Activated T-cell treated with anti-CD3 and anti-CD28 coated beads, Interleukin-2, amount 50 U/mL, for 24 hours (primary cell): ENCODE data around the gene TIMM50.

ENCODE experiments used
- DNase-seq: peaks from one replicate; pipeline ENCODE4 v3.0.0-alpha.2; 2020
- H3K27ac Mint-ChIP-seq: 2 replicates; pipeline ENCODE4 v1.8.0; 2020; ENCODE audit warnings: mild to moderate bottlenecking, mixed read lengths
- H3K27me3 Mint-ChIP-seq: 2 replicates; pipeline ENCODE4 v1.8.0; 2020; ENCODE audit warnings: mixed read lengths
- H3K36me3 Mint-ChIP-seq: 2 replicates; pipeline ENCODE4 v1.8.0; 2020; ENCODE audit warnings: low read depth, mixed read lengths
- H3K4me1 Mint-ChIP-seq: 2 replicates; pipeline ENCODE4 v1.8.0; 2020; ENCODE audit warnings: low read depth, mixed read lengths
- H3K4me3 Mint-ChIP-seq: 2 replicates; pipeline ENCODE4 v1.8.0; 2020; ENCODE audit warnings: mild to moderate bottlenecking, moderate library complexity, mixed read lengths
- H3K9me3 Mint-ChIP-seq: 2 replicates; pipeline ENCODE4 v1.8.0; 2020; ENCODE audit warnings: mixed read lengths

Gene TIMM50

DNA sequence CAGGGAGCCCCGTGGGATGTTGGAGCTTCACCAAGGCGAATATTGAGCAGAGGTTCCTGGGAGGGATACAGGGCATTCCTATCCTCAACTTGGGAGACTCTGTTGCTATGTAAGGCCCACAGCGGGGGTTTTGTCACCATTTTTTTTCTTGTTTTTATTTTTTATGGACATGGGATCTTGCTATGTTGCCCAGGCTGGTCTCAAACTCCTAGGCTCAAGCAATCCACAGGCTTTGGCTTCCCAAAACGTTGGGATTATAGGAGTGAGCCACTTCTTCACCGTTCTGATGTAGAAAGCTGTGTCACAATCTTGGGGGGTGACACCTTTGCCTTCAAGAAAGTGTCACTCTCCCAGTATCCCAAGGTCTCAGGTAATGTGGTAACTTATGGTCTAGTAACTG, 20.7 kb downstream of the TIMM50 start:
- H3K27ac Mint-ChIP-seq, result no peak overlapping the region
- H3K9me3 Mint-ChIP-seq, result no peaks in the 10 kb centered on the region
- H3K4me3 Mint-ChIP-seq, result no peak overlapping the region
- H3K4me1 Mint-ChIP-seq, result peaks cover 25% of the 10 kb centered on the region
- no peak for DNase-seq
- H3K36me3 Mint-ChIP-seq, result no peaks in the 10 kb centered on the region
- peaks cover 82% of the 10 kb centered on the region for H3K27me3 Mint-ChIP-seq

DNA sequence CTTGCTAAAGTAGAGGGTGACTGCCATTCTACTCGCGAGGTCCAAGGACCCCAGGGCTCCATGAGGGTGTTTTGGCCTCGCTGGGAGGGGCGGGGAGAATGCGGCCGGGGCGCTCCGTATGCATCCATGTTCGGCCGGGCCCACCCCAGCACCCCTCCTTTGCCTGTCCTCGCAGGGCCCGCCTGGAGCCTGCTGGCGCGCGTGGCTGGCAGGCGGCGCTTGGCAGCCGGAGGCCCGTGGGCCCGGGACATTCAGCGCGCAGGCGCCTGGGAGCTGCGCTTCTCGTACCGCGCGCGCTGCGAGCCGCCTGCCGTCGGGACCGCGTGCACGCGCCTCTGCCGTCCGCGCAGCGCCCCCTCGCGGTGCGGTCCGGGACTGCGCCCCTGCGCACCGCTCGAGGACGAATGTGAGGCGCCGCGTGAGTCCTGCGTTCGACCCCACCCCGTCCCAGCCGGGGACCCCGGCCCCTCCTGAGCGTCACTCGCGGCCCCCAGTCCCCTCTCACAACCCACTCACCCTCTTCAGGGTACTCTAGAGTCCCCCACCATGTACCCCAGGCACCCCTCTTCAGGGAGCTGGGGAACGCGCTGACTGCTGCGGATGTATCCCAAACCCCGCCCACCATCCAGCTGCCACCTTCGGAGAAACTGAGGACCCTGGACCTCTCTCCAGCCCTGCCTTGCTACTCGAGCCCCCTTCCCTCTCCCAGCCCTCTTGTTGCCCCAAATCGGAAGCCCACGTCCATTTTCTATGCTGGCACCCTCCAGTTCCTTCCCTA, 22.2 kb downstream of the TIMM50 start:
- peak; percentile 88 for DNase-seq
- no peaks in the 10 kb centered on the region for H3K9me3 Mint-ChIP-seq
- H3K36me3 Mint-ChIP-seq, result no peaks in the 10 kb centered on the region
- H3K27me3 Mint-ChIP-seq, result peaks cover 81% of the 10 kb centered on the region
- H3K27ac Mint-ChIP-seq, result no peak overlapping the region
- H3K4me3 Mint-ChIP-seq, result no peak overlapping the region
- H3K4me1 Mint-ChIP-seq, result peaks cover 34% of the 10 kb centered on the region

DNA sequence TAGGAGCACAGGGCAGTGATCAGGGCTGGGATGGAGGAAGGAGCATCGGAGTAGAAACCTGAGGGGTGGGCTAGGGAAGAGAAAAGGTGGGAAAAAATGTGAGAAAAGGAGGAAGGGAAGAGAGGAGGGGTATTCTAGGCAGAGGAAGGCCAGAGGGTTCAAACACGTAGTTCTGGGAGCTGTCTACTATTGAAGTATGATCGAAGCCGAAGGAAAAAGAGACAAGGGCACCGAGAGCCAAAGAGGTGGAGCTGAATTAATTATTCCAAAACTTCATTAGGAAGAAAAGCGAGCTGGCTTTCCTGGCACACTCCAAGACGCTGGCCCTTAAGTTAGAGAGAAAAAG, 25.9 kb downstream of the TIMM50 start:
- no peak overlapping the region for H3K4me3 Mint-ChIP-seq
- DNase-seq, result no peak
- no peak overlapping the region for H3K27ac Mint-ChIP-seq
- no peaks in the 10 kb centered on the region for H3K36me3 Mint-ChIP-seq
- H3K27me3 Mint-ChIP-seq, result peaks cover 66% of the 10 kb centered on the region
- no peaks in the 10 kb centered on the region for H3K9me3 Mint-ChIP-seq
- H3K4me1 Mint-ChIP-seq, result peaks cover 21% of the 10 kb centered on the region

DNA sequence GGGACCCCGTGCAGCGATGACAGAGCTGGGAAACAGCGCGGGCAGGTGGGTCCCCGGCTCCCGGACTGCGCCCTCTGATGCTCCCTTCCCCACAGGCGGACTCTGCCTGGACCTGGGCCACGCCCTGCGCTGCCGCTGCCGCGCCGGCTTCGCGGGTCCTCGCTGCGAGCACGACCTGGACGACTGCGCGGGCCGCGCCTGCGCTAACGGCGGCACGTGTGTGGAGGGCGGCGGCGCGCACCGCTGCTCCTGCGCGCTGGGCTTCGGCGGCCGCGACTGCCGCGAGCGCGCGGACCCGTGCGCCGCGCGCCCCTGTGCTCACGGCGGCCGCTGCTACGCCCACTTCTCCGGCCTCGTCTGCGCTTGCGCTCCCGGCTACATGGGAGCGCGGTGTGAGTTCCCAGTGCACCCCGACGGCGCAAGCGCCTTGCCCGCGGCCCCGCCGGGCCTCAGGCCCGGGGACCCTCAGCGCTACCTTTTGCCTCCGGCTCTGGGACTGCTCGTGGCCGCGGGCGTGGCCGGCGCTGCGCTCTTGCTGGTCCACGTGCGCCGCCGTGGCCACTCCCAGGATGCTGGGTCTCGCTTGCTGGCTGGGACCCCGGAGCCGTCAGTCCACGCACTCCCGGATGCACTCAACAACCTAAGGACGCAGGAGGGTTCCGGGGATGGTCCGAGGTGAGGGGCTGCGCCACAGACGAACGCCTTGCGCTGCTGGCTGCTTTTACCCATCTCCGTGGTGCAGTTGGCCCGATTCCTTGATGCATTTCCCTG, 26.5 kb downstream of the TIMM50 start:
- Mint-ChIP-seq H3K36me3 (no peaks in the 10 kb centered on the region), H3K4me3 (peak overlapping the region; percentile 77), H3K4me1 (peaks cover 21% of the 10 kb centered on the region), H3K9me3 (no peaks in the 10 kb centered on the region), H3K27ac (no peak overlapping the region), H3K27me3 (peaks cover 66% of the 10 kb centered on the region)
- peak; percentile 77 for DNase-seq

DNA sequence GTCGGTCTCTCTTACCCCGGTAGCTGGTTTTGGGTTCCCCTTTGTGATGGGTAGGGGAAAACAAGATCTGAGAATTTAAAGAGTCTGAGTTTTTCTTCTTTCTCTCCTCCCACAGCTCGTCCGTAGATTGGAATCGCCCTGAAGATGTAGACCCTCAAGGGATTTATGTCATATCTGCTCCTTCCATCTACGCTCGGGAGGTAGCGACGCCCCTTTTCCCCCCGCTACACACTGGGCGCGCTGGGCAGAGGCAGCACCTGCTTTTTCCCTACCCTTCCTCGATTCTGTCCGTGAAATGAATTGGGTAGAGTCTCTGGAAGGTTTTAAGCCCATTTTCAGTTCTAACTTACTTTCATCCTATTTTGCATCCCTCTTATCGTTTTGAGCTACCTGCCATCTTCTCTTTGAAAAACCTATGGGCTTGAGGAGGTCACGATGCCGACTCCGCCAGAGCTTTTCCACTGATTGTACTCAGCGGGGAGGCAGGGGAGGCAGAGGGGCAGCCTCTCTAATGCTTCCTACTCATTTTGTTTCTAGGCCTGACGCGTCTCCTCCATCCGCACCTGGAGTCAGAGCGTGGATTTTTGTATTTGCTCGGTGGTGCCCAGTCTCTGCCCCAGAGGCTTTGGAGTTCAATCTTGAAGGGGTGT, 27.2 kb downstream of the TIMM50 start:
- no peak for DNase-seq
- Mint-ChIP-seq H3K9me3 (no peaks in the 10 kb centered on the region), H3K36me3 (no peaks in the 10 kb centered on the region), H3K4me1 (peaks cover 21% of the 10 kb centered on the region), H3K4me3 (peak overlapping the region; percentile 77), H3K27ac (no peak overlapping the region), H3K27me3 (peaks cover 71% of the 10 kb centered on the region)

DNA sequence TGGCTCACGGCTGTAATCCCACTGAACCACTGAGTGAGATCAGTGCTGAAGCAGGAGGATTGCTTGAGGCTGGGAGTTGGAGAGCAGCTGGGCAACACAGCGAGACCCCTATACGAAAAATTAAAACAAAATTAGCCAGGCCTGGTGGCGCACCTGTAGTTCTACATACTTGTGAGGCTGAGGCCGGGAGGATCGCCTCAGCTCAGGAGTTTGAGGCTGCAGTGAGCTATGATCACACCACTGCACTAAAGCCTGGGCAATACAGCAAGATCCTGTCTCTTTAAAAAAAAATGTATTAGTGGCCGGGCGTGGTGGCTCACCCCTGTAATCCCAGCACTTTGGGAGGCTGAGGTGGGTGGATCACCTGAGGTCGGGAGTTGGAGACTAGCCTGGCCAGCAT, 28.0 kb downstream of the TIMM50 start:
- no peak for DNase-seq
- Mint-ChIP-seq H3K9me3 (no peaks in the 10 kb centered on the region), H3K36me3 (no peaks in the 10 kb centered on the region), H3K27me3 (peaks cover 72% of the 10 kb centered on the region), H3K4me3 (no peak overlapping the region), H3K4me1 (peaks cover 15% of the 10 kb centered on the region), H3K27ac (no peak overlapping the region)

DNA sequence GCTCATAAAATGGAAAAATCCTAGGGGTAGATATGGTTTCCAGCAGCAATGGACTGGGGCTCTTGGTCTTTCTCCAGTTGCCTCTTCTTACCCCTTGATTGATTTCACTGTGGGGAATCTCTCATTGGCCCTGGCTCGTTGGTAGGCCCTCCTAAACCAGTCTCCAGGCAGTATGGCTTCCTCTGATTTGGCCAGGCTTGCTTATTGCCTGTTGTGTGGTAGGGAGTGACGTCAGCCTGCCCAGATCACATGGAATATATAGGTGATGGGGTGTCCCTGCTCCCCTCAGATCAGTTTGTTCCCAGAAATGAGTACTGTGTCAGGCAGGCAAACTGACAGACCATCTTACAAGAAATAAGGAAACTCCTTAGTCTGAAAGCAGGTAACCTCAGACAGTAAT, 28.6 kb downstream of the TIMM50 start:
- no peak for DNase-seq

DNA sequence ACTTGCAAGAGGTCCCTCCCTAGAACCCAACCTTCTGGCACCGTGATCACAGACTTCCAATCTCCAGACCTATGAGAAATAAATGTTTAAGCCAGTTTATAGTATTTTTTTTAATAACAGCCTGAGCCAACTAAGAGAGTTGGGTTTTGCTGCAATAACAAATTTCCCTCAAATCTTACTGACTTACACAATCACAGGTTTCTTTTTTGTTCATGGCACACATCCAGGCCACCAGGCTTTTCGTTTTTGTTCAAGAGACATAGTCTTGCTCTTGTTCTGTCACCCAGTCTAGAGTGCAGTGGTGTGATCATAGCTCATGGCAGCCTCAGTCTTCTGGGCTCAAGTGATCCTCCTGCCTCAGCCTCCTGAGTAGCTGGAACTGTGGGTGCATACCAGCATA, 32.4 kb downstream of the TIMM50 start:
- Mint-ChIP-seq H3K27me3 (peaks cover 69% of the 10 kb centered on the region), H3K27ac (no peak overlapping the region), H3K36me3 (no peaks in the 10 kb centered on the region), H3K9me3 (no peaks in the 10 kb centered on the region), H3K4me1 (peaks cover 18% of the 10 kb centered on the region), H3K4me3 (no peak overlapping the region)
- DNase-seq, result no peak

More for the DNA sequence above, 28.6 kb downstream of the TIMM50 start:
- Mint-ChIP-seq H3K4me3 (no peak overlapping the region), H3K9me3 (no peaks in the 10 kb centered on the region), H3K27ac (no peak overlapping the region), H3K27me3 (peaks cover 72% of the 10 kb centered on the region), H3K36me3 (no peaks in the 10 kb centered on the region), H3K4me1 (peaks cover 15% of the 10 kb centered on the region)

DNA sequence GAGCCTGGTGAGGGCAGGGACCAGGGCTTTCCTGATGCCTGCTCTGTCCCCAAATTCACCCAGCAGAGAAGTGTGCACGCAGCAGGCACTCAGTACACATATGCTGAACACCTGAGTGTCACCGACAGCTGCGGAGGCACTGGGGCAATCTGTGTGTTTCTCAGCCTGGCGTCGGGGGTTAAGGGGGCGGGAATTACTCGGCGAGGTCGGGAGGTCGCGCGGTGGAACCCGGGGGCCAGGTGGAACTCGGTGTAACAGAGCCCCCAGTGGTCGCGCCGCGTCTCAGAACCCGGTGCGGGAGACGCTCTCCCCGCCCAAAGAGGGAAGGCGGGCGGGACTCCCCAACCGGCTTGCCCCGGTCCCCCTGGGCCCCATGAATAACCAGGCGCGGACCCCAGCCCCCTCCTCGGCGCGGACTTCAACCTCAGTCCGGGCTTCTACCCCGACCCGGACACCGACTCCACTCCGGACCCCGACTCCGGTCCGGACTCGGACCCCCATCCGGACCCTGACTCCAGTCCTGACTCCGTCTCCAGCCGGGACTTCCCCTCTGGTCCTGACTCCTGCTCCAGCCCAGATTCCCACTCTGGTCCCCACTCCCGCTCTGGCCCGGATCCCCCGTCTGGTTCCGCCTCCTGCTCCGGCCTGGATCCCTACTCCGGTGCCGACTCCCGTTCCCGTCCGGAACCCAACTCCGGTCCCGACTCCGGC, 34.4 kb downstream of the TIMM50 start, which contains the start of gene SELENOV:
Gene SELENOV (plus strand): TSS at position 300 of the 711 bp plus-strand sequence. CDS start 74 bp downstream, at position 374.
- Mint-ChIP-seq H3K9me3 (no peaks in the 10 kb centered on the region), H3K27ac (peak within 1 kb of the TSS; percentile 44), H3K27me3 (peaks cover 61% of the 10 kb centered on the region), H3K4me3 (peak within 1 kb of the TSS; percentile 62), H3K36me3 (no peaks in the 10 kb centered on the region), H3K4me1 (peaks cover 16% of the 10 kb centered on the region)
- DNase-seq, result peak; percentile 49

DNA sequence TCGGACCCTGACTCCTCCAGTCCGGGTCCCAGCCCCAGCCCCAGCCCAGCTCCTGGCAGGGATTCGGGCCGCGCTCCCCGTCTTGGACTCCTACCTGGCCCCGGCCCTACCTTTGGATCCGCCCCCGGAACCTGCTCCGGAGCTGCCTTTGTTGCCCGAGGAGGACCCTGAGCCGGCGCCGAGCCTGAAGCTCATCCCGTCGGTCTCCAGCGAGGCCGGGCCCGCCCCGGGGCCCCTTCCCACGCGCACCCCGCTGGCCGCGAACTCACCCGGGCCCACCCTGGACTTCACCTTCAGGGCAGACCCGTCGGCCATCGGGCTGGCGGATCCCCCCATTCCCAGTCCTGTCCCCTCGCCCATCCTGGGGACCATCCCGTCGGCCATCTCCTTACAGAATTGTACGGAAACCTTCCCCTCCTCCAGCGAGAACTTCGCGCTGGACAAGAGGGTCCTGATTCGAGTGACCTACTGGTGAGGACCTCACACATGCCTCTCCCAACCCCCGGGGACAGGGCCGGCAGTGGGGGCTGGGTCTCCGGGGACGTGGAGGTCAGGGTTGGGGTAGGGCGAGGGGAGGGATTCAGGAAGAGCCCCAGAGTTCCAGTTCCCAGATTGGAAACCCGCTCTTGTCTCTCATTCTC, 35.0 kb downstream of the TIMM50 start:
- H3K36me3 Mint-ChIP-seq, result no peaks in the 10 kb centered on the region
- H3K4me1 Mint-ChIP-seq, result peaks cover 16% of the 10 kb centered on the region
- H3K27ac Mint-ChIP-seq, result no peak overlapping the region
- peak overlapping the region; percentile 62 for H3K4me3 Mint-ChIP-seq
- no peaks in the 10 kb centered on the region for H3K9me3 Mint-ChIP-seq
- peak; percentile 45 for DNase-seq
- H3K27me3 Mint-ChIP-seq, result peaks cover 61% of the 10 kb centered on the region

DNA sequence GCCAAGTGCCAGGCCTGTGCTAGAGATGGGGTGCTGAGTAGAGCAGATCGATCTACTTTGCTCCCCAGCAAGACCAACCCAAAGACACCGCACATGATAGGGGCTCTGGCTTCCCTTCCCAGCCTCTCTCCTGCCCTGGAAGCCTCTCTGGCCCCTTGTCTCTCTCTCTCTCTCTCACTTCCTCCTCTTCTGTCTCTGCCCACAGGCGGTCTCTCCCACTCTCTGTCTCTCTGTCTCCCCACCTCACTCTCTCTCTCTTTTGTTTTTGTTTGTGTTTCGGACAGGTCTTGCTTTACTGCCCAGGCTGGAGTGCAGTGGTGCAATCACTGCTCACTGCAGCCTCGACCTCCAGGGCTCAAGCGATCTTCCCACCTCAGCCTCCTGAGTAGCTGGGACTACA, 35.6 kb downstream of the TIMM50 start:
- peaks cover 61% of the 10 kb centered on the region for H3K27me3 Mint-ChIP-seq
- no peaks in the 10 kb centered on the region for H3K9me3 Mint-ChIP-seq
- no peak for DNase-seq
- no peaks in the 10 kb centered on the region for H3K36me3 Mint-ChIP-seq
- peak overlapping the region; percentile 57 for H3K4me3 Mint-ChIP-seq
- peaks cover 16% of the 10 kb centered on the region for H3K4me1 Mint-ChIP-seq
- H3K27ac Mint-ChIP-seq, result no peak overlapping the region

DNA sequence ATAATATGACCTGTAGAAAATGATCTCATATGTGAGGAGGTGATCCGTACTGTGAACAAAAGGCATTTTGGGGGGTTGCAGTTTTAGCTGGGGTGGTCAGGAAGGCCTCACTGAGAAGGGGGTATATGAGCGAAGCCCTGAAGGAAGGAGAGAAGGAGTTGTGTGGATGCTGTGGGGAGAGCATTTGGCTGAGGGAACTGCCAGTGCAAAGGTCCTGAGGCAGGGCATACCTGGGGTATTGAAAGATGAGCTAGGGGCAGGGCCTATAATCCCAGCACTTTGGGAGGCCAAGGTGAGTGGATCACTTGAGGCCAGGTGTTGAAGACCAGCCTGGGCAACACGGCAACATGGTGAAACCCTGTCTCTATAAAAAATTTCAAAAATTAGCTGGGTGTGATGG, 36.8 kb downstream of the TIMM50 start:
- DNase-seq, result no peak
- no peaks in the 10 kb centered on the region for H3K36me3 Mint-ChIP-seq
- no peaks in the 10 kb centered on the region for H3K9me3 Mint-ChIP-seq
- peaks cover 54% of the 10 kb centered on the region for H3K27me3 Mint-ChIP-seq
- H3K4me3 Mint-ChIP-seq, result no peak overlapping the region
- no peak overlapping the region for H3K27ac Mint-ChIP-seq
- H3K4me1 Mint-ChIP-seq, result peaks cover 20% of the 10 kb centered on the region

DNA sequence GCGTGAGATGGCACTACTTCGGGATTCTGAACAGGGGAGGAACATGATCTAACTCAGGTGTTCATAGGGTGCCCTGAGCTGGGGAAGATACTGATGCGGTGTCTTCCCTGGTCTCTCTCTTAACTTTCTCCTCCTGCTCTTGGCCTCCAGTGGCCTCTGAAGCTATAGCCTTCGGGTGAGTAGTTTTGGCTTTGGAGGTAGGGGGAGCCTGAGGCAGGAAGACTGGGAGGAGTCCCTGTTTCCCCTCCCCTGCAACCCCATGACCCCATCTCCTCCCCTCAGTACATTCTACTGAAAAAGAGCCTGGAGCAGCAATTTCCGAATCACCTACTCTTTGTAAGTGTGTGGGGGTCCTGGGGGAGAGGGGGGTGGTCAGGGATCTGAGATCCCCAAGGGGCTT, 37.8 kb downstream of the TIMM50 start:
- Mint-ChIP-seq H3K9me3 (no peaks in the 10 kb centered on the region), H3K4me3 (no peak overlapping the region), H3K4me1 (peaks cover 20% of the 10 kb centered on the region), H3K27me3 (peaks cover 45% of the 10 kb centered on the region), H3K27ac (no peak overlapping the region), H3K36me3 (no peaks in the 10 kb centered on the region)
- no peak for DNase-seq

DNA sequence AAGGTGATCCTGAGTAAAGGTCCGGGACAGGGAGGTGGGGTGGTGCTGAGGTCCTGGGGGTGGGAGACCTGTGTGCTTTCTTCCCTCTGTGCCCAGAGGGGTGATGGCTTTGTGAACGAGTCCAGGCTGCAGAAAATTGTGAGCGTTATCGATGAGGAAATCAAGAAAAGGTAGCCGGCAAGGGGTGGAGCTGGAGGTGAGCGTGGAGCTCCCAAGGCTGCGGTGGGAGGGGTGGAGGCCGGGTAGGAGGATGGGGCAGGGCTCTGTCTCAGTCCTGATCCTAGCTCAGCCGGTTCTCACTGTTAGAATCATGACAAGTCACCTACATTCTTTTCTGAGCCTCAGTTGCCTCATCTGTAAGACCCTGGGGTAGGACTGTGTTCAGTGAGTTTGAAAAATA, 38.3 kb downstream of the TIMM50 start:
- no peak overlapping the region for H3K4me3 Mint-ChIP-seq
- H3K36me3 Mint-ChIP-seq, result no peaks in the 10 kb centered on the region
- peaks cover 40% of the 10 kb centered on the region for H3K27me3 Mint-ChIP-seq
- peaks cover 20% of the 10 kb centered on the region for H3K4me1 Mint-ChIP-seq
- no peak overlapping the region for H3K27ac Mint-ChIP-seq
- no peaks in the 10 kb centered on the region for H3K9me3 Mint-ChIP-seq
- DNase-seq, result no peak
